ENCODE measurements around the gene HECTD1. TPM values are rescaled to one million over a fixed set of nuclear protein-coding genes. Genes with fewer than 3 reads are reported as not detected.

The HECTD1 gene
- total RNA-seq (2021) (81.7 to 89.1 TPM (median 88.5 TPM) in 3 replicates), Bru-seq, nascent RNA (percentile 78 among the genes with signal in this experiment)
- long read RNA-seq, experiment 1, full-length matches to known transcripts: 14 of 172 reads
- long read RNA-seq, experiment 1, partial matches to known transcripts: 95 of 172 reads
- long read RNA-seq, experiment 1, other reads (novel, unspliced or antisense): 63 of 172 reads
- long read RNA-seq, experiment 2, full-length matches to known transcripts: 5 of 58 reads
- long read RNA-seq, experiment 2, partial matches to known transcripts: 29 of 58 reads
- long read RNA-seq, experiment 2, other reads (novel, unspliced or antisense): 24 of 58 reads
- long read RNA-seq, experiment 3, partial matches to known transcripts: 2 of 2 reads
- long read RNA-seq, experiment 3, other reads (novel, unspliced or antisense): 0 of 2 reads

GRCh38 chr14:31207755-31208545 lies at the start of gene HECTD1:
Gene HECTD1 (minus strand): TSS chr14:31207793. CDS start chr14:31205936, 1,857 bp downstream.
- ATAC-seq (peak; percentile 88), DNase-seq (ENCODE audit: low spot score) (peak; percentile 89)
- Mint-ChIP-seq H3K4me1 (peaks cover 25% of the 10 kb centered on the region), H3K27me3 (ENCODE audit: low read depth) (no peaks in the 10 kb centered on the region), H3K27ac (peak within 1 kb of the TSS; percentile 97), H3K9me3 (peaks cover 7% of the 10 kb centered on the region), H3K36me3 (peaks cover 23% of the 10 kb centered on the region), H3K4me3 (peak within 1 kb of the TSS; percentile 90)
- POLR2A ChIA-PET: interaction anchor here (0.6 to 1.7 kb wide), 6 partner anchors 23 to 212 kb away, joined by 3 to 8 read pairs (median 4); partner anchors contain the start of gene HEATR5A
- CTCF ChIA-PET: interaction anchor here (0.6 to 2.3 kb wide), 29 partner anchors 9 to 306 kb away, joined by 3 to 8 read pairs (median 4); partner anchors contain the start of genes DTD2 and STRN3
- TF ChIP-seq E2F5 (CRISPR knock-in tag; IDR thresholded peaks at IDR 0.05) (peak; percentile 83), KAT7 (CRISPR knock-in tag; IDR thresholded peaks at IDR 0.05; ENCODE audit: borderline replicate concordance) (0 out of 2 replicates have a peak, but pooled peaks have one; percentile 44), ATF1 (CRISPR knock-in tag; IDR thresholded peaks at IDR 0.05) (no peak), ETV6 (CRISPR knock-in tag; IDR thresholded peaks at IDR 0.05) (no peak), GRHL2 (CRISPR knock-in tag; IDR thresholded peaks at IDR 0.05; ENCODE audit: insufficient replicate concordance, severe bottlenecking) (no peak), NFE2L1 (CRISPR knock-in tag; IDR thresholded peaks at IDR 0.05) (no peak), ZBTB21 (CRISPR knock-in tag; IDR thresholded peaks at IDR 0.05; ENCODE audit: borderline replicate concordance) (no peak), MYBL2 (CRISPR knock-in tag; IDR thresholded peaks at IDR 0.05) (peak; percentile 71), MAX (CRISPR knock-in tag; IDR thresholded peaks at IDR 0.05) (peak; percentile 86), JAZF1 (CRISPR knock-in tag; IDR thresholded peaks at IDR 0.05) (no peak), ZNF416 (CRISPR knock-in tag; IDR thresholded peaks at IDR 0.05) (no peak), CTCF (IDR thresholded peaks at IDR 0.05) (peak; percentile 72), ZSCAN18 (CRISPR knock-in tag; IDR thresholded peaks at IDR 0.05) (no peak), TEAD1 (CRISPR knock-in tag; IDR thresholded peaks at IDR 0.05) (peak; percentile 62; the same call in 1 of the 2 replicates), USF1 (CRISPR knock-in tag; IDR thresholded peaks at IDR 0.05) (no peak), FOXP1 (CRISPR knock-in tag; IDR thresholded peaks at IDR 0.05; ENCODE audit: borderline replicate concordance) (peak; percentile 93; the same call in 1 of the 2 replicates), AFF4 (CRISPR knock-in tag; IDR thresholded peaks at IDR 0.05; ENCODE audit: borderline replicate concordance) (no peak), SOX15 (CRISPR knock-in tag; IDR thresholded peaks at IDR 0.05) (no peak), TCF7 (CRISPR knock-in tag; IDR thresholded peaks at IDR 0.05; ENCODE audit: low read depth) (no peak), ZNF263 (CRISPR knock-in tag; IDR thresholded peaks at IDR 0.05; ENCODE audit: low read depth) (no peak), ZBTB43 (CRISPR knock-in tag; IDR thresholded peaks at IDR 0.05) (no peak), MLX (CRISPR knock-in tag; IDR thresholded peaks at IDR 0.05) (no peak), ZNF423 (CRISPR knock-in tag; IDR thresholded peaks at IDR 0.05) (peak; percentile 49; the same call in 1 of the 2 replicates), ESRRA (CRISPR knock-in tag; IDR thresholded peaks at IDR 0.05; ENCODE audit: borderline replicate concordance) (peak; percentile 6; the same call in 1 of the 2 replicates)

All from WTC11 (cell line).